H9 (cell line): ENCODE measurements around the gene TTLL12. TPM values are rescaled to one million over a fixed set of nuclear protein-coding genes. Genes with fewer than 3 reads are reported as not detected.

Experiments
- DNase-seq: peaks from one replicate; pipeline ENCODE4 v3.0.0-alpha.2; 2017
- H2AFZ ChIP-seq: one replicate; pipeline ENCODE4 v1.6.1; 2013; ENCODE audit warnings: mild to moderate bottlenecking, low read length, control low read depth, moderate library complexity
- H2AK5ac ChIP-seq: 2 replicates; pipeline ENCODE4 v1.6.1; 2013; ENCODE audit warnings: low read length, control low read depth, mixed read lengths; ENCODE audit not compliant: insufficient read length
- H2BK120ac ChIP-seq: one replicate; pipeline ENCODE4 v1.6.1; 2013; ENCODE audit warnings: low read depth, mild to moderate bottlenecking, low read length, control low read depth, inconsistent platforms; ENCODE audit not compliant: poor library complexity, severe bottlenecking
- H2BK12ac ChIP-seq: 2 replicates; pipeline ENCODE4 v1.6.1; 2013; ENCODE audit warnings: low read length, control low read depth, mixed read lengths, low read depth; ENCODE audit not compliant: insufficient read length
- H2BK15ac ChIP-seq: 2 replicates; pipeline ENCODE4 v1.6.1; 2013; ENCODE audit warnings: low read depth, low read length, control low read depth
- H2BK20ac ChIP-seq: one replicate; pipeline ENCODE4 v1.6.1; 2013; ENCODE audit warnings: low read depth, mild to moderate bottlenecking, low read length, control low read depth, inconsistent platforms; ENCODE audit not compliant: poor library complexity, severe bottlenecking
- H2BK5ac ChIP-seq: 2 replicates; pipeline ENCODE4 v1.6.1; 2013; ENCODE audit warnings: low read length, control low read depth, mixed read lengths; ENCODE audit not compliant: insufficient read length
- H3K14ac ChIP-seq: 2 replicates; pipeline ENCODE4 v1.6.1; 2013; ENCODE audit warnings: low read length, control low read depth; ENCODE audit not compliant: insufficient read depth
- H3K18ac ChIP-seq: 2 replicates; pipeline ENCODE4 v1.6.1; 2013; ENCODE audit warnings: low read depth, mild to moderate bottlenecking, mixed read lengths, low read length, control low read depth; ENCODE audit not compliant: insufficient read length
- H3K23ac ChIP-seq: 2 replicates; pipeline ENCODE4 v1.6.1; 2013; ENCODE audit warnings: low read length, control low read depth, mixed read lengths, low read depth; ENCODE audit not compliant: insufficient read length
- H3K23me2 ChIP-seq: 2 replicates; pipeline ENCODE4 v1.6.1; 2013; ENCODE audit warnings: low read depth, mild to moderate bottlenecking, mixed read lengths, low read length, control low read depth; ENCODE audit not compliant: insufficient read length, poor library complexity, severe bottlenecking
- H3K27ac ChIP-seq: 2 replicates; pipeline ENCODE4 v1.5.1; 2013; ENCODE audit warnings: low read length, control low read depth, mixed read lengths, low read depth; ENCODE audit not compliant: insufficient read length
- H3K27me3 ChIP-seq: 2 replicates; pipeline ENCODE4 v1.6.1; 2013; ENCODE audit warnings: low read length, control low read depth, inconsistent platforms; ENCODE audit not compliant: insufficient read depth
- H3K4ac ChIP-seq: 2 replicates; pipeline ENCODE4 v1.6.1; 2013; ENCODE audit warnings: low read depth, mild to moderate bottlenecking, control low read depth, inconsistent platforms, low read length, moderate library complexity
- H3K4me1 ChIP-seq: 2 replicates; pipeline ENCODE4 v1.6.1; 2013; ENCODE audit warnings: low read length, control low read depth, inconsistent platforms; ENCODE audit not compliant: insufficient read depth
- H3K4me2 ChIP-seq: 2 replicates; pipeline ENCODE4 v1.6.1; 2013; ENCODE audit warnings: low read length, control low read depth, mixed read lengths; ENCODE audit not compliant: insufficient read length, insufficient read depth
- H3K56ac ChIP-seq: 2 replicates; pipeline ENCODE4 v1.6.1; 2013; ENCODE audit warnings: low read depth, mild to moderate bottlenecking, mixed read lengths, low read length, control low read depth; ENCODE audit not compliant: insufficient read length
- H3K79me1 ChIP-seq: 2 replicates; pipeline ENCODE4 v1.6.1; 2013; ENCODE audit warnings: low read depth, mild to moderate bottlenecking, moderate library complexity, low read length, control low read depth, inconsistent platforms; ENCODE audit not compliant: insufficient read depth, poor library complexity, severe bottlenecking
- H3K79me2 ChIP-seq: 2 replicates; pipeline ENCODE4 v1.6.1; 2013; ENCODE audit warnings: low read length, control low read depth, inconsistent platforms; ENCODE audit not compliant: insufficient read depth
- H3K9ac ChIP-seq: 2 replicates; pipeline ENCODE4 v1.6.1; 2013; ENCODE audit warnings: low read length, control low read depth, mixed read lengths; ENCODE audit not compliant: insufficient read length; ENCODE audit errors: extremely low read depth
- H3K9me3 ChIP-seq: one replicate; pipeline ENCODE4 v1.6.1; 2013; ENCODE audit warnings: low read depth, low read length, inconsistent platforms; ENCODE audit not compliant: control insufficient read depth
- H3T11ph ChIP-seq: one replicate; pipeline ENCODE4 v1.6.1; 2013; ENCODE audit warnings: mild to moderate bottlenecking, low read length, control low read depth, inconsistent platforms
- H4K20me1 ChIP-seq: one replicate; pipeline ENCODE4 v1.6.1; 2013; ENCODE audit not compliant: control insufficient read depth, insufficient read length, insufficient read depth
- H4K5ac ChIP-seq: 2 replicates; pipeline ENCODE4 v1.6.1; 2013; ENCODE audit warnings: low read depth, mild to moderate bottlenecking, mixed read lengths, low read length, control low read depth; ENCODE audit not compliant: insufficient read length
- H4K8ac ChIP-seq: replicated peaks from 2 replicates; pipeline ENCODE4 v1.6.1; 2013; ENCODE audit warnings: low read length, control low read depth, mixed read lengths, low read depth; ENCODE audit not compliant: insufficient read length
- H4K91ac ChIP-seq: 2 replicates; pipeline ENCODE4 v1.6.1; 2013; ENCODE audit warnings: low read depth, mild to moderate bottlenecking, moderate library complexity, mixed read lengths, low read length, control low read depth; ENCODE audit not compliant: insufficient read length
- H3K27ac Mint-ChIP-seq, 3 experiments: 2 replicates in 2 of 3; 3 replicates in 1 of 3; pipeline ENCODE4 v1.8.0; 2020 to 2021; ENCODE audit warnings: mixed read lengths in 3 of 3, mild to moderate bottlenecking in 1 of 3, moderate library complexity in 1 of 3
- H3K27me3 Mint-ChIP-seq: 2 replicates; pipeline ENCODE4 v1.8.0; 2021; ENCODE audit warnings: low read depth, mild to moderate bottlenecking, moderate library complexity, mixed read lengths
- H3K36me3 Mint-ChIP-seq, 3 experiments: 2 replicates in 2 of 3; 3 replicates in 1 of 3; pipeline ENCODE4 v1.8.0; 2020 to 2021; ENCODE audit warnings: low read depth in 3 of 3, mixed read lengths in 3 of 3; ENCODE audit not compliant: insufficient read depth in 1 of 3
- H3K4me1 Mint-ChIP-seq, 2 experiments: 2 replicates each; pipeline ENCODE4 v1.8.0; 2020; ENCODE audit warnings: mixed read lengths in 2 of 2
- H3K4me3 Mint-ChIP-seq, 2 experiments: 2 replicates in 1 of 2; 3 replicates in 1 of 2; pipeline ENCODE4 v1.8.0; 2020 to 2021; ENCODE audit warnings: mild to moderate bottlenecking in 2 of 2, mixed read lengths in 2 of 2, moderate library complexity in 1 of 2
- H3K9me3 Mint-ChIP-seq, 2 experiments: 2 replicates in 1 of 2; 3 replicates in 1 of 2; pipeline ENCODE4 v1.8.0; 2020; ENCODE audit warnings: mild to moderate bottlenecking in 2 of 2, mixed read lengths in 2 of 2, moderate library complexity in 1 of 2
- WGBS: extraction: QIAGEN DNeasy Blood & Tissue Kit; methylation state at CpG from one replicate; pipeline ENCODE4 v1.1.7; 2013; ENCODE audit warnings: missing lambda C conversion rate, low lambda C conversion rate, mixed read lengths; ENCODE audit not compliant: insufficient read length; ENCODE audit errors: extremely low coverage; 5-methylcytosine and 5-hydroxymethylcytosine counted together
- total RNA-seq: library from RNA; stranded (reverse); gene quantifications from 2 replicates; pipeline ENCODE4 v1.2.1, GENCODE V29; 2021
- TF ChIP-seq, protein P1 (sequence below): fragments of 200-600 bp; sonication (generic); conservative IDR thresholded peaks from 3 replicates; pipeline ENCODE4 v1.8.0; 2021; ENCODE audit warnings: antibody characterized with exemption, mild to moderate bottlenecking

The TTLL12 gene
- total RNA-seq, 1 experiment from 2014 or later, result 89.6 TPM

DNA sequence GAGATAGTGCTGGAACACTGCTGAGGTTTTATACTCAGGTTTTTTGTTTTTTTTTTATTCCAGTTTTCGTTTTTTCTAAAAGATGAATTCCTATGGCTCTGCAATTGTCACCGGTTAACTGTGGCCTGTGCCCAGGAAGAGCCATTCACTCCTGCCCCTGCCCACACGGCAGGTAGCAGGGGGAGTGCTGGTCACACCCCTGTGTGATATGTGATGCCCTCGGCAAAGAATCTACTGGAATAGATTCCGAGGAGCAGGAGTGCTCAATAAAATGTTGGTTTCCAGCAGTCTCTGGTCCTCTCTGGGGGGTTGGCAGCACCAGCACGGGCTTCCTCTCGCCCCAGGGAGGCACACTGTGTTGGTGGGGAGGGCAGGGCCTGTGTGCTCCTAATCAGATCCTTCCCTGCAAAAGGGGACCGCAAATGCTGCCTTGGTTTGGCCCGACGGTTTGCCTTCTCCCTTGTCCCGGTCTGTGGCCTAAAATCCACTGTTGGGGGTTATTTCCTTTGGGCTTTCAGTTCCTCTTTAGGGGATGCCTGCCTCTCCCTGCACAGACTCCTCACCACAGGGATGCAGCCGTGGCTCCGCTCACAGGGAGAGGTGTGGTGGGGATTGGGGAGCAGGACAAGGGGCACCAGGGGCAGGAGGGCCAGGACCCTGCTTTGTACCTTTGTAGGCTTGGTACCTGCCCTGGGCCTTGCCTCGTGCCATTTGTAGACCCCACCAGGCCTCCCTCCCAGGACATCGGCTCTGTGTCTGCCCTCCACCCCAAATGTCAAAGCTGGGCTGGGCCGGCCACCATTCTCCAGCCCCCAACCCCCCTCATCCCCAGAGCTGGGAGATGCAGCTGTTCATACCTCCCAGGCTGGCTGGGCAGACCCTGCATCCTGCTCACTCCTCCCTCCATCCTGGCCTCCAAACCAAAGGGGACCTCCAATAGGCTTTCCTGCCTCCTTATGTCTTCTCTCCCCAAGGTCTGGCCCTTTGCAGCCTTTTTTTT, 57.2 kb downstream of the TTLL12 start:
- H3K9me3 ChIP-seq, result no peaks in the 10 kb centered on the region
- no peak overlapping the region for H3T11ph ChIP-seq
- no CpG with 5 or more reads among the region's 16 CpGs for WGBS
- no peak overlapping the region for H3K9ac ChIP-seq
- no peak for DNase-seq
- H3K4me3 Mint-ChIP-seq, result no peak overlapping the region
- no peak overlapping the region for H3K18ac ChIP-seq
- H3K4ac ChIP-seq, result no peak overlapping the region
- no peak overlapping the region for H3K14ac ChIP-seq
- no peaks in the 10 kb centered on the region for H4K20me1 ChIP-seq
- no peaks in the 10 kb centered on the region for H3K79me1 ChIP-seq
- H3K27ac ChIP-seq, result no peak overlapping the region
- H3K36me3 Mint-ChIP-seq, result peaks cover 7 to 30% (median 28%) of the 10 kb centered on the region in 3 experiments; a peak in 6 of 7 replicates
- H2BK5ac ChIP-seq, result no peak overlapping the region
- no peak overlapping the region for H4K5ac ChIP-seq
- no peaks in the 10 kb centered on the region for H3K27me3 ChIP-seq
- peaks cover 9 to 22% of the 10 kb centered on the region in 2 experiments for H3K4me1 Mint-ChIP-seq
- no peak overlapping the region for H3K23ac ChIP-seq
- H2BK120ac ChIP-seq, result no peak overlapping the region
- H3K79me2 ChIP-seq, result no peaks in the 10 kb centered on the region
- no peak overlapping the region for H4K8ac ChIP-seq
- no peaks in the 10 kb centered on the region for H3K23me2 ChIP-seq
- H3K4me1 ChIP-seq, result no peaks in the 10 kb centered on the region
- peak overlapping the region in 1 of 3 experiments; percentile 86; a peak in 1 of 7 replicates for H3K27ac Mint-ChIP-seq
- no peak overlapping the region for H2AFZ ChIP-seq
- no peak overlapping the region for H3K56ac ChIP-seq
- H2BK15ac ChIP-seq, result no peak overlapping the region
- H2BK20ac ChIP-seq, result no peak overlapping the region
- H4K91ac ChIP-seq, result no peak overlapping the region
- H3K27me3 Mint-ChIP-seq, result no peaks in the 10 kb centered on the region; the same call in 1 of the 2 replicates
- H3K4me2 ChIP-seq, result no peak overlapping the region
- H3K9me3 Mint-ChIP-seq, result no peaks in the 10 kb centered on the region
- no peak overlapping the region for H2AK5ac ChIP-seq
- H2BK12ac ChIP-seq, result no peak overlapping the region
- TF ChIP-seq, protein P1, sequence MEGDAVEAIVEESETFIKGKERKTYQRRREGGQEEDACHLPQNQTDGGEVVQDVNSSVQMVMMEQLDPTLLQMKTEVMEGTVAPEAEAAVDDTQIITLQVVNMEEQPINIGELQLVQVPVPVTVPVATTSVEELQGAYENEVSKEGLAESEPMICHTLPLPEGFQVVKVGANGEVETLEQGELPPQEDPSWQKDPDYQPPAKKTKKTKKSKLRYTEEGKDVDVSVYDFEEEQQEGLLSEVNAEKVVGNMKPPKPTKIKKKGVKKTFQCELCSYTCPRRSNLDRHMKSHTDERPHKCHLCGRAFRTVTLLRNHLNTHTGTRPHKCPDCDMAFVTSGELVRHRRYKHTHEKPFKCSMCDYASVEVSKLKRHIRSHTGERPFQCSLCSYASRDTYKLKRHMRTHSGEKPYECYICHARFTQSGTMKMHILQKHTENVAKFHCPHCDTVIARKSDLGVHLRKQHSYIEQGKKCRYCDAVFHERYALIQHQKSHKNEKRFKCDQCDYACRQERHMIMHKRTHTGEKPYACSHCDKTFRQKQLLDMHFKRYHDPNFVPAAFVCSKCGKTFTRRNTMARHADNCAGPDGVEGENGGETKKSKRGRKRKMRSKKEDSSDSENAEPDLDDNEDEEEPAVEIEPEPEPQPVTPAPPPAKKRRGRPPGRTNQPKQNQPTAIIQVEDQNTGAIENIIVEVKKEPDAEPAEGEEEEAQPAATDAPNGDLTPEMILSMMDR, result no peak
